Lower leg skin (tissue), 3 donors: ENCODE results near the gene PXDN.

Experiments used
- CTCF ChIP-seq, 3 donors: fragments of 450-650 bp; IDR thresholded peaks; one replicate each; pipeline ENCODE4 v1.5.1; 2016; ENCODE audit warnings: antibody characterized with exemption in 3 of 3, mild to moderate bottlenecking in 3 of 3, moderate library complexity in 2 of 3
- POLR2A ChIP-seq, 2 donors: fragments of 450-650 bp; IDR thresholded peaks; one replicate each; pipeline ENCODE4 v1.6.1; 2016 to 2017; ENCODE audit warnings: antibody characterized with exemption in 2 of 2, mild to moderate bottlenecking in 1 of 2, moderate library complexity in 1 of 2

GRCh38 chr2:1619556-1619955 lies 124.8 kb downstream of the PXDN start:
- TF ChIP-seq CTCF (IDR thresholded peaks at IDR 0.05) = no peak
- TF ChIP-seq POLR2A (IDR thresholded peaks at IDR 0.05) = no peak
